ENCODE results near the gene ZNF649.

DNA sequence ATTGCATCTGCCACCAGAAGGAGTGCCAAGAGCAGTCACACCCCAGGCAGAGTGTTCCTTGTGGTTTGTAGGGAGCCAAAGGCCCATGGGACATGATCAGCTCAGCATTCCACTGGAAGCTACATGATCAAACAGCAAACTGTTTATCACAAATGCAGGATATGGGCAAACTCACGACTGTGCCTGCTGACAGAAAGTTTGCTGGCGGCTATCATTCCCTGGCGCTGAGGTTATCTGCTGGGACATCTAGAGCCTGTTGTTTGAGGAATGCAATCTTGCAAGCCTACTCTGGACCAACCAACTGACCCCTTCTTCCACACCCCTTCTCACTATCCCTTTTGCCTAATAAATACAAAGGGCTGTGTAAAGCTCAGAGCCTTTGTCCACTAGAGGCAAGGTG is 14.8 kb upstream of the ZNF649 start:
- no peak for TF ChIP-seq POLR2AphosphoS5 (IDR thresholded peaks at IDR 0.05; ENCODE audit: low read depth, low read length)
- TF ChIP-seq, protein P1, sequence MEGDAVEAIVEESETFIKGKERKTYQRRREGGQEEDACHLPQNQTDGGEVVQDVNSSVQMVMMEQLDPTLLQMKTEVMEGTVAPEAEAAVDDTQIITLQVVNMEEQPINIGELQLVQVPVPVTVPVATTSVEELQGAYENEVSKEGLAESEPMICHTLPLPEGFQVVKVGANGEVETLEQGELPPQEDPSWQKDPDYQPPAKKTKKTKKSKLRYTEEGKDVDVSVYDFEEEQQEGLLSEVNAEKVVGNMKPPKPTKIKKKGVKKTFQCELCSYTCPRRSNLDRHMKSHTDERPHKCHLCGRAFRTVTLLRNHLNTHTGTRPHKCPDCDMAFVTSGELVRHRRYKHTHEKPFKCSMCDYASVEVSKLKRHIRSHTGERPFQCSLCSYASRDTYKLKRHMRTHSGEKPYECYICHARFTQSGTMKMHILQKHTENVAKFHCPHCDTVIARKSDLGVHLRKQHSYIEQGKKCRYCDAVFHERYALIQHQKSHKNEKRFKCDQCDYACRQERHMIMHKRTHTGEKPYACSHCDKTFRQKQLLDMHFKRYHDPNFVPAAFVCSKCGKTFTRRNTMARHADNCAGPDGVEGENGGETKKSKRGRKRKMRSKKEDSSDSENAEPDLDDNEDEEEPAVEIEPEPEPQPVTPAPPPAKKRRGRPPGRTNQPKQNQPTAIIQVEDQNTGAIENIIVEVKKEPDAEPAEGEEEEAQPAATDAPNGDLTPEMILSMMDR (IDR thresholded peaks at IDR 0.05), result no peak
- TF ChIP-seq, protein P2, sequence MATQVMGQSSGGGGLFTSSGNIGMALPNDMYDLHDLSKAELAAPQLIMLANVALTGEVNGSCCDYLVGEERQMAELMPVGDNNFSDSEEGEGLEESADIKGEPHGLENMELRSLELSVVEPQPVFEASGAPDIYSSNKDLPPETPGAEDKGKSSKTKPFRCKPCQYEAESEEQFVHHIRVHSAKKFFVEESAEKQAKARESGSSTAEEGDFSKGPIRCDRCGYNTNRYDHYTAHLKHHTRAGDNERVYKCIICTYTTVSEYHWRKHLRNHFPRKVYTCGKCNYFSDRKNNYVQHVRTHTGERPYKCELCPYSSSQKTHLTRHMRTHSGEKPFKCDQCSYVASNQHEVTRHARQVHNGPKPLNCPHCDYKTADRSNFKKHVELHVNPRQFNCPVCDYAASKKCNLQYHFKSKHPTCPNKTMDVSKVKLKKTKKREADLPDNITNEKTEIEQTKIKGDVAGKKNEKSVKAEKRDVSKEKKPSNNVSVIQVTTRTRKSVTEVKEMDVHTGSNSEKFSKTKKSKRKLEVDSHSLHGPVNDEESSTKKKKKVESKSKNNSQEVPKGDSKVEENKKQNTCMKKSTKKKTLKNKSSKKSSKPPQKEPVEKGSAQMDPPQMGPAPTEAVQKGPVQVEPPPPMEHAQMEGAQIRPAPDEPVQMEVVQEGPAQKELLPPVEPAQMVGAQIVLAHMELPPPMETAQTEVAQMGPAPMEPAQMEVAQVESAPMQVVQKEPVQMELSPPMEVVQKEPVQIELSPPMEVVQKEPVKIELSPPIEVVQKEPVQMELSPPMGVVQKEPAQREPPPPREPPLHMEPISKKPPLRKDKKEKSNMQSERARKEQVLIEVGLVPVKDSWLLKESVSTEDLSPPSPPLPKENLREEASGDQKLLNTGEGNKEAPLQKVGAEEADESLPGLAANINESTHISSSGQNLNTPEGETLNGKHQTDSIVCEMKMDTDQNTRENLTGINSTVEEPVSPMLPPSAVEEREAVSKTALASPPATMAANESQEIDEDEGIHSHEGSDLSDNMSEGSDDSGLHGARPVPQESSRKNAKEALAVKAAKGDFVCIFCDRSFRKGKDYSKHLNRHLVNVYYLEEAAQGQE (IDR thresholded peaks at IDR 0.05; ENCODE audit: insufficient read depth in 1 of 2, low read depth in 2 of 2, low read length in 1 of 2), result no peak

All from Panc1 (cell line).